HG03135 (cell line): ENCODE data around the gene RTL5.

Experiments
- ATAC-seq: cut with Tn5 transposase; IDR thresholded peaks from one replicate; pipeline ENCODE4 v1.9.1; 2021; ENCODE audit warnings: mild to moderate bottlenecking, moderate library complexity; ENCODE audit not compliant: unreplicated experiment

The RTL5 gene

DNA sequence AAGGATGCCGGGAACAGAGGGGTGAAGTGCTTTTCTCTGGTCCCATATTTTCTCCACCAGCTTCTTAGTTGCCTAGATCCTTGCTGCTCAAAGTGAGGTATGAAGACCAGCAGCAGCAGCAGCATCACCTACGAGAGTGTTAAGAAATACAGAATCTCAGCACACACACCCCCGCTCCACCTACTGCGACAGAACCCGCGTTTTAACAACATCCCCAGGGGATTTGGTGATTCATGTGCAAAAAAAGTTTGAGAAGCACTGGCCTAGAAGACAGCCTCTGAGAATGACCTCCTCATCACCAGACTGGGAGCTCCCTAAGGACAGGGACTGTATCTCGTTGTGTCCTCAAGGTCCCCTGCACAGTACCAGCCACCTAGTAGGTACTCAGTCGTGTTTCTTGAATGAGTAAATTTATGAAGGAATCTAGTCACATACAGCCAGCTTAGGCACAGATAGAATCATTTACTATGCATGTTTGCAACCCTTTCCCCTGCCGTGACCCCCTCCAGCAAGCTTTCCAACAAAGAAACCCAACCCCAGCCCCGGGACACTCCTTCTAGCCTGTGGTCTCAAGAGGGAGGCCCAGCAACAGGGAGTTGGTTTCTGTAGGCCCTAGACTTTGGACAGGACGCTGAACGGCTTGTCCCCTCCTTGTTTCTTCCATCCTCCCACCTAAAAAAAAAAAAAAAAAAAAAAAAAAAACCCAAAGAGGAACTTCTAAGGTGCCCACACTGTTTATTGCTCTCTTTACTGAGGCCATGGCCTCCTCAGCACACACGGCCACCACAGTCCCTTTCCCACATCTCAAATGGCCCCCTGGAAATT lies 21.5 kb downstream of the RTL5 start:
- no peak for ATAC-seq

DNA sequence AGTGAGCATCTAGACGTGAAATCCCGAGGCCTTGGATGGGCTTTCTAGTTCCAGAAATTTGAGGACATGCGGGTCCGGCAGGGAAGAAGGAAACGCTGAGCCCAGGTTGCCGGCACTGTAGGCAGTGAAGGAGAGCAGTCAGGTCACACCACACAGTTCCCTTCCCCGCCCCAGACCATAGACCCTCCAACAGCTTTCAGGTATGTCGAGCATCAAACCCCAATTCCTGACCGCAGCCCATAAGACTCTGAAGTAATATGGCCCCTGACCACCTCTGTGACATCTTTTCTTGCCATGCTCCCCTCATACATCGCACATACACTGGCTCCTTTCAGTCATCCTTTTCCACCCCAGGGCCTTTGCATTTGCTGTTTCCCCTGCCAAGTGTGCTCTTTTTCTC lies 23.0 kb downstream of the RTL5 start:
- ATAC-seq = no peak

DNA sequence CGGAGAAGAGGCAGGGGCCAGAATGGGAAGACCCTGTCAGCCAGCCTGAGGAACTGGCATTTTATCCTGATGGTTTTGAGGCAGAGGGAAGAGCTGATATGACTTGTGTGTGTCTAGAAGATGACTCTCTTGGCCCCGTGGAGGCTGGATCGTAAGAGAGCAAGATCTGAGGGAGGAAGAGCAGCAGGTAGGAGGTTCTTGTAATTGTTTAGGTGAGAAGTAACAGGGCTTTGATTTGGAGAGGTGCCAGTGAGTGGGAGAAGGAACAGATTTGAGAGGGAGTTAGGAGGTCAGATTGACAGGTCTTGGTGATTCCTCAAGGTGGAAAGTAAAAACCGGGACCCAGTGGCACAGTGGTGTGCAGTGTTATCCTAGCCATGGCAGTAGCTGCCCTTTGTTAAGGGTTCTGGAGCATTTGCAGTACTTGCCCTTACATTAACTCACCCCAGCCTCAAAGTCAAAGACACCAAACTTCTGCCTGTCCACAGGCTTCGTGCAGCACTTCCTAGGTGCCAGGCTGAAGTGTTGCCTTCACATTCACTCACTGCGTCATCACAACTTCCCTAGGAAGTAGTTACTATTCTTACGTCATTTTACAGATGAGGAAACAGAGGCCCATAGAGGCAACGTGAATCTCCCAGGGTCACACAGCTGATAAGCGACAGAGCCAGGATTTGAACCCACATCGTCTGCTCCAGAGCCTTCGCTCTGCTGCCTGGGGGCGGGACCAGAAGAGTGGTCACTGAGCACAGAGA lies 23.7 kb downstream of the RTL5 start:
- ATAC-seq = no peak

- no peak for ATAC-seq
Observed at GRCh38 chrX:72107320-72107719, 24.4 kb downstream of the RTL5 start.

DNA sequence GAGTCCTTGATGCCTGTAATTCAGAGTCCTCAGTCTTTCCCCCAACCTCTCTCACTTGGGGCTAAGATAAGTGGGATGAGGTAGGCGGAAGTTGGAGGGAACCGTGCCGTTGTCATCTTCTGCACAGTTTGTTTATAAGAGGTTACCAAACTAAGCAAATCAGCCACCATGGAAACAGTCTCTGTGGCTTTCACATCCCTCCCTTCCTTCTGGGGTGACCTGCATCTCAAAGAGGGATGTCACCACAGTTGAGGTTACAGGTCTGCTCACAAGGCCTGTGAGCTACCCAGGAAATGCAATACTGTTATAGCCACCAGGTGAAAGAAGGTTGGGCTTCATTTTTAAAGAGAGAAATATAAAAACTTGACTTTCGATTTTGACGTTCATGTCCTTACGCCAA lies 26.3 kb downstream of the RTL5 start:
- peak; percentile 50 for ATAC-seq

DNA sequence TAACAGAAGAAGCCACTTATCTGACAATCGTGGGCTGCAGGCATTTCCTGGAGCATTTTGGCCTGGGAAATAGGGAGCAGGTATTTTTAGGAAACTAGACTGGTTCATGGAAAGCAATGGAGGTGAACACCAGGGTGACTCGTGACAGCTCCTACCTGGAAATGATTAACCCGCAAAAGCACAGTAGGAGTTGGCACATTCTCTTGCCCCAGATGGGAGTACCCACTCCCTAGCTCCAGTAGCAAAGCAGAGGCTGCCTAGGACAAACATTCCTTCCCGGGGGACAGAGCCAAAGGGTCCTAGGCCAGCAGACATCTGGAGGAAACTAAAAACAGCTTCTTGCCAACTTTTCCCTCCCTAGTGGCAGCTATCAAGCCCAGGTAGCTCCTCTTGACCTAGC lies 29.0 kb downstream of the RTL5 start:
- ATAC-seq = no peak

DNA sequence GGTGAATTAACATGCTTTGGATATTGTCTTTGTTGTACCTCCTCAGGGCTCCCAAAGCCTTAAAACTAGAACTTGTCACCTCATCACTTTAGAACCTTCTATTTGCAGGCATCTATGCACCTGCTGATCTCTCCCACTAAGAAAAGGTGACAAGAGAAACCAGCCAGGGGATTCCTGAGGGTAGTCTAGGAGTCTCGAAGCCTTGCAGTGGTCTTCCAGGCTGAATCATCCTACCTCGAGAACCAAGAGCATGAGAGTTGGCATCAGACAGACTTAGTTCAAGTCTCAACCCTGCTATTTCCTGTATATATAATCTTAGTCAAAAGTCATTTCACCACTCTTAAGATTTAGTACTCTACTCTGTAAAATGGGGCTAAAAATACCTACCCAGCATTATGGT lies 29.6 kb downstream of the RTL5 start:
- ATAC-seq = no peak

DNA sequence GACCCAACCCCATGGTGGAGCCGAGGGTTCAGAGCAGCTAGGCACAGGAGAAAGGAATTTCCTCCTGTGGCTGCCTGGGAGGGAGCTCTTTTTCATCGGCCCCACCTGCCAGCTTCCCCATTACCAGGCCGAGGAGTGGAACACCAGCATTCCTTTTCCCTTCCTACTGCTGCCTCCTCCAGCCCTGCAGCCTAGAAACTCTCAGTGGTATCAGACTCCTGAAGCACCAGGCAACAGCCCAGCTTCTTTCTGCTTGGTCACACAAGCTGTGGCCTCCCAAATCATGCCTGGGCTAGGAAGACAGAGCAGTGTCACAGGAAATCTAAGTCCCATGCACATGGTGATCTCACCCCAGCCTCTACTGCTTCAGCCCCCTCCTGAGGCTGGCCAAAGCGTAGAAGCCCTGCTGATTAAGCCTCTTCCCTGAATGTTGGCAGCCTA lies 30.1 kb downstream of the RTL5 start:
- no peak for ATAC-seq

DNA sequence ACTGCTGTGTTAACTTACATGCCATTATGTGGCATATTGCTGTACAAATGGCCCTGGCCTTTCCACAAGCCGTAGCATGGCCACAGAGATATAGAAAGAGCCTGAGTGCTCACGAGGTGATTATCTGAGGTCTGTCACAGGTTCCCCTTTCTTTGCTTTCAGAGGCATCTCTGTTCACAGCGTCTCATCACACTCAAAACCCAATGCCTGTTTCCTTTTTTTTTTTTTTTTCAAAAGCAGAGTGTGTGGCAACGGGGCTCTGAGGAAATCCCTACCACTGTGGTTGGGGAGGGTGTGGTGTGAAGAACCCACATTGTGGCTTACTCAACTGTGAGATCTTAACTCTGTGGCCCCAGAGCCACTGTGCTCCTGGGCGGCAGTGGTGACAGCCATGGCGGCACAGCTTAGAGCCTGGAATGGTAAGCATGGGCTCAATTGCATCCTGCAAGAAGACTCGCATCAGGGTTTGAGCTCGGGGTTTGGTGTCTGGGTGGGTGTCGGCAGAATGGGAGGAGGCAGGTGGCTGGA lies 30.8 kb downstream of the RTL5 start:
- ATAC-seq = peak; percentile 75

- no peak for ATAC-seq
Observed at GRCh38 chrX:72100051-72100755, 31.5 kb downstream of the RTL5 start.

DNA sequence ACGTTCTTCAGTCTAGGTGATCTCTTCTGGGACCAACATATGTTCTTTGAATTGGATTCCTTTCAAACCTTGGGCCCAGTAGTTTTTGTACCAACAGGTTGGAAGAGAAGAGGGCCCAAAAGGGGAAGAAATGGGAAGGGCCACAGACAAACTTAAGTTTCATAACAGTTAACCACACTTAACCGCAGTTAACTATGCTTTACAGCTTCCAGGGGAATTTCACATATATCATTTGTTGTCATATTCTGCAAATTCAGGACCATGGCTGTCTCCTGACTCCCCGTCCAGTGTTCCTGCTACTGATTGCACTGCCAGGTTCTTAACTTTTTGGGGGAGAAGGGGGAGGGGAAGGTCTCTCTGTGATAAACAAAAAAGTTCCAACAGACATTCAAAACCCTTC lies 34.6 kb downstream of the RTL5 start:
- ATAC-seq = no peak

GRCh38 chrX:72095370-72095769 lies 36.3 kb downstream of the RTL5 start:
- ATAC-seq = no peak

DNA sequence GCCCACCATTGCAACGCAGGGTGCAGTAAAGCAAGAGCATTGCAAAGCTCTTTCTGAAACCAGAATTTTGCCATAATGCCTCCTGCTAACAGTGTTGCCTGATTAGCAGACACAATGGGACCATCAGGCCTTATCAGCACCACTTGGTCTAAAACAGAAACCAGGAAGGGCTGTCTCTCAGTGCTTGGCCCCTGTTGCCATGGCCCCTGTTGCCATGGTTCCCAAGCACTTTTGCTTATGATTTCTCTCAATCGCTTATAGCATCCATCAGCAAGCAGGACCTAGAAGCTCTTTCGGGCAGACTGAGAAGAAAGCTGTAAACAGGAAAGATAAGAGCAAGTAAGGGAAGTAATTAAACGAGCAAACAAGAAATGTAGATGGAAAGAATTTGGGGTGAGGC lies 36.8 kb downstream of the RTL5 start:
- peak; percentile 95 for ATAC-seq

GRCh38 chrX:72089254-72089653 lies 42.5 kb downstream of the RTL5 start:
- ATAC-seq = no peak

- ATAC-seq = no peak
Observed at GRCh38 chrX:72088761-72089160, 43.0 kb downstream of the RTL5 start.

DNA sequence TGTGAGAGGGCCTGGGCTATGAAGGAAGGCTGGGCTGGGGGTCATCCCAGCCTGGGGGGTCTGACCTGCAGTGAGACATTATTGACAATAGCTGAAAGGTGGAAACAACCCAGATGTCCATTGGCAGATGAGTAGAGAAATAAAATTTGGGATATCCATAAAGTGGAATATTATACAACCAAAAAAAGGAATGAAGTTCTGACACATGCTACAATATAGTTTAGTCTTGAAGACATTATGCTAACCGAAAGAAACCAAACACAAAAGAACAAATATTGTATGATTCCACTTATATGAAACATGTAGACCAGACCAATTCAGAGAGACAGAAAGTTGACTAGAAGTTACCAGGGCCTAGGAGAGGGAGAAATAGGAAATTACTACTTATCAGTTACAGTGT lies 44.7 kb downstream of the RTL5 start:
- ATAC-seq = no peak

DNA sequence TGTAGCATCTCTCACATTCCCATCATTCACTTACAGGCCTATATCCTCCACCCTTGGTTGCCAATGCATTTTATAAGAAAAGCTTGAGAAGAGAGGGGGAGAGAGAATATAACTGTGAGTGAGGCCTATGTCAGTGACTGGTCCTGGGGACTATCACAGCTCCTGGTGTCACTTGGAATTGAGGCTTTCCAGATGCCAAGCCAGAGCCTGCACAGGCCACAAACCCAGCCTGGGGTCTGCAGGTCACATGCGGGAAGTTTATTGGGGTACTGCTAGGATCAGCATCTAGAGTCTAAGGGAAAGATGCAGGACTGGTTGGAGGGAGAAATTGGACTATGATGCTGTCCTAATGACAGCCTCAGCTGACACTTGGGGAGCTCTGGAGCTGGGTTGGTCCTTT lies 47.6 kb downstream of the RTL5 start:
- ATAC-seq = no peak

DNA sequence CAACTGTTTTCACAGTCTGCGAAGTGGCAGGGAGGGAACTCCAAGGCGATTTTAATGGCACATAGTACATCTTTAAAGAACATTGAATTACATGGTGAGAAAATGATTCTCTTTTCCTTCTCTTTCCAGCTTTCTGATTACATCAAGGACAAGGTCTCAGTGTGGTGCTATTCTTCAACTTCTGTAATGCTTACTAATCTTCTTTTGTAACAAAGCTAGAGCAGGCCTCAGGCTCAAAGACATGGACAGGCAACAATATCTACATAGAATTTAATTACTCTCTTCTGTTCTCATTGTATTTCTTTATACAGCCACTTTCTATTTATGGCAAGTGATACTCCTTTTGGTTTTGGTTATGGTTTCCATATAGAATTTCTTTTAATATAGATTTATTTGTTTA lies 48.4 kb downstream of the RTL5 start:
- no peak for ATAC-seq

GRCh38 chrX:72081605-72082320 lies 50.0 kb downstream of the RTL5 start:
- no peak for ATAC-seq

DNA sequence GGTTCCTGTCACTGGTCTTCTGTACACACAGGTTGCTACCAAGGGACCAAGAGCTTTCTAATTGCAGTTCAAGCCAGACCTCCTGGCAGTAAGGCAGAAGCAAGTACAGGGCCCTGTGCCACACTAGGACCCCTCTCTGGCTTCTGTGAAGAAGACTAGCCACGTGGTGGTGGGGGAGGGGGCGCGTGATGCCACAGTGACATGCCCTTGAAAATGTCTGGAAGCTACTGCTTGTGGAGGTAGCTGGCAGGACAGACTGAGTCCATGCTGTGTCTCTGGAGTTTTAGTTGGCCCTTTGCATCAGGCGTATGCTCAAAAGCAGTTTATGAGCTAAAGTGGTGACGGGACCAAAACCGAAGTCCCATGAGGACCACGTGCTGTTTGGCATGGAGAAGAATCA lies 50.9 kb downstream of the RTL5 start:
- ATAC-seq = no peak

- ATAC-seq = no peak
Observed at GRCh38 chrX:72080150-72080549, 51.6 kb downstream of the RTL5 start.
